ENCODE data around the gene CBX5.

Gene CBX5

DNA sequence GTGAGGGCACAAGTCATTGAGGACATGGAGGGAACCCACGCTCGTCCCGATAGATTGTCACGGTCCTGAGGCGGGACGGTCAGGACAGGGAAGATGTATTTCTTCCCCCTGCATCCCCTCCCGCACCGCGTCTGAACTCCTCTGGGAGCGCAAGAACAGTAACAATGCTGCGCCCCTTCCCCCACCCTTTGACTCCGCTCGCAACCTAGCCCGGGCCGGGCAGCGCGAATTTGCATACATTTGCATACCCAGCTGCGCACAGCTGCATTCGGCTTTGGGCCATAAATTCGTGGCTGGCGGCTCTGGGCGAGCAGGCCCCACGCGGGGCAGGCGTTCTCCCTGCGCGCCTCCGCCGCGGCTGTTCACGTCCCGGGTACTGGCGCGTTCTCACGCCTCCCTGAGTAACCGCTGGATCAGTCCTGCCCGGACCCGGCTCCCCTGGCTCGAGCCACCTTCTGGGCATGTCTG is 62.1 kb downstream of the CBX5 start:
- Histone ChIP-seq H3K9me3 (ENCODE audit: control insufficient read depth, low read length) (no peaks in the 10 kb centered on the region), H3K27ac (no peak overlapping the region), H3K27me3 (ENCODE audit: control insufficient read depth, insufficient read depth, low read length) (peaks cover 4% of the 10 kb centered on the region), H3K4me3 (ENCODE audit: low read depth, low read length) (no peak overlapping the region), H2AFZ (peak overlapping the region; percentile 0), H3K9ac (no peak overlapping the region), H3K36me3 (ENCODE audit: control insufficient read depth, insufficient read depth, low read length) (no peaks in the 10 kb centered on the region), H3K79me2 (no peaks in the 10 kb centered on the region), H3K4me1 (peaks cover 12% of the 10 kb centered on the region), H3K4me2 (ENCODE audit: low read length) (no peak overlapping the region)
- TF ChIP-seq, protein P1, sequence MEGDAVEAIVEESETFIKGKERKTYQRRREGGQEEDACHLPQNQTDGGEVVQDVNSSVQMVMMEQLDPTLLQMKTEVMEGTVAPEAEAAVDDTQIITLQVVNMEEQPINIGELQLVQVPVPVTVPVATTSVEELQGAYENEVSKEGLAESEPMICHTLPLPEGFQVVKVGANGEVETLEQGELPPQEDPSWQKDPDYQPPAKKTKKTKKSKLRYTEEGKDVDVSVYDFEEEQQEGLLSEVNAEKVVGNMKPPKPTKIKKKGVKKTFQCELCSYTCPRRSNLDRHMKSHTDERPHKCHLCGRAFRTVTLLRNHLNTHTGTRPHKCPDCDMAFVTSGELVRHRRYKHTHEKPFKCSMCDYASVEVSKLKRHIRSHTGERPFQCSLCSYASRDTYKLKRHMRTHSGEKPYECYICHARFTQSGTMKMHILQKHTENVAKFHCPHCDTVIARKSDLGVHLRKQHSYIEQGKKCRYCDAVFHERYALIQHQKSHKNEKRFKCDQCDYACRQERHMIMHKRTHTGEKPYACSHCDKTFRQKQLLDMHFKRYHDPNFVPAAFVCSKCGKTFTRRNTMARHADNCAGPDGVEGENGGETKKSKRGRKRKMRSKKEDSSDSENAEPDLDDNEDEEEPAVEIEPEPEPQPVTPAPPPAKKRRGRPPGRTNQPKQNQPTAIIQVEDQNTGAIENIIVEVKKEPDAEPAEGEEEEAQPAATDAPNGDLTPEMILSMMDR (IDR thresholded peaks at IDR 0.05) = no peak

DNA sequence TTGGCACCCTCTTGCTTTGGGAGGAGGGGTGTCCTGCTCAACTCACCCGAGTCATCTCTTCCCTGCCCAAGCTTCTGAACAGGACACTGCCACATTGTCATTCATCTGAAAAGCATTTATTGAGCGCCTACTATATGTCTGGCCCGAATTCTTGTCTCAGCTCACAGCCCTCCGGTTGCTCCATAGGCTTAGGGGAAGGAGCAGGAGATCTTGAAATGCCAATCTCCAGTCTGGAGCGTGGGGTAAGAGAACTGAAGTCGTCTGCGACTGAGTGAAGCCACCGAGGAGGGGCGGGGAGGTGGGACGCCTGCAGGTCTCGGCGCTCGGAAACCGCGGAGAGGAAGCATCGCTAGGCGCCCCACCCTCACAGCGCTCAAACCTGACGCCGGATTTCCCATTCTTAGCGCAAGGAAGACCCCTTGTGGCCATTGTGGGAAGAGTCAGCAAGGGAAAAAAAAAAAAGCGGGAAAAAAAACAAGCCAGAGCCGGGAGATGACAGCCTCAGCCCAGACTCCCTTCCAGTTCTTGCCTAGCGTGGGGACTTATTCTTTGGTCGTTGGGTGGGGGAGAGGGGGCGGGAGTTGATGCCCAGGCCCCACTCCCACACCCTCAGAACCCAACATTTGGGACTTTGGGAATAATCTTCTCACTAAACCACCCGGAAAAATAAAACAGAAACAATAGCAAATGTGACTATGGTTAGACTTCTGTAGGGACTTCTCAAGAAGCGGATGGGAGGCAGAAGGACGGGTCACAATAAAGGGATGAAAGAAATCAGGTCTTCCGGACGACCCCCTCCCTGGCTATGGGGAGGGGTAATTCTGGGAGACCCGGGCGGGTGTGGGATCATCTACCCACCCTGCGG is 62.9 kb downstream of the CBX5 start:
- H3K4me2 ChIP-seq (ENCODE audit: low read length) = peak overlapping the region; percentile 48
- peaks cover 12% of the 10 kb centered on the region for H3K4me1 ChIP-seq
- no peaks in the 10 kb centered on the region for H3K36me3 ChIP-seq (ENCODE audit: control insufficient read depth, insufficient read depth, low read length)
- H3K9ac ChIP-seq = no peak overlapping the region
- H3K79me2 ChIP-seq = no peaks in the 10 kb centered on the region
- no peak overlapping the region for H3K4me3 ChIP-seq (ENCODE audit: low read depth, low read length)
- TF ChIP-seq, protein P1 (IDR thresholded peaks at IDR 0.05) = peak; percentile 88
- H2AFZ ChIP-seq = peak overlapping the region; percentile 59
- H3K27me3 ChIP-seq (ENCODE audit: control insufficient read depth, insufficient read depth, low read length) = peaks cover 4% of the 10 kb centered on the region
- no peaks in the 10 kb centered on the region for H3K9me3 ChIP-seq (ENCODE audit: control insufficient read depth, low read length)
- no peak overlapping the region for H3K27ac ChIP-seq

DNA sequence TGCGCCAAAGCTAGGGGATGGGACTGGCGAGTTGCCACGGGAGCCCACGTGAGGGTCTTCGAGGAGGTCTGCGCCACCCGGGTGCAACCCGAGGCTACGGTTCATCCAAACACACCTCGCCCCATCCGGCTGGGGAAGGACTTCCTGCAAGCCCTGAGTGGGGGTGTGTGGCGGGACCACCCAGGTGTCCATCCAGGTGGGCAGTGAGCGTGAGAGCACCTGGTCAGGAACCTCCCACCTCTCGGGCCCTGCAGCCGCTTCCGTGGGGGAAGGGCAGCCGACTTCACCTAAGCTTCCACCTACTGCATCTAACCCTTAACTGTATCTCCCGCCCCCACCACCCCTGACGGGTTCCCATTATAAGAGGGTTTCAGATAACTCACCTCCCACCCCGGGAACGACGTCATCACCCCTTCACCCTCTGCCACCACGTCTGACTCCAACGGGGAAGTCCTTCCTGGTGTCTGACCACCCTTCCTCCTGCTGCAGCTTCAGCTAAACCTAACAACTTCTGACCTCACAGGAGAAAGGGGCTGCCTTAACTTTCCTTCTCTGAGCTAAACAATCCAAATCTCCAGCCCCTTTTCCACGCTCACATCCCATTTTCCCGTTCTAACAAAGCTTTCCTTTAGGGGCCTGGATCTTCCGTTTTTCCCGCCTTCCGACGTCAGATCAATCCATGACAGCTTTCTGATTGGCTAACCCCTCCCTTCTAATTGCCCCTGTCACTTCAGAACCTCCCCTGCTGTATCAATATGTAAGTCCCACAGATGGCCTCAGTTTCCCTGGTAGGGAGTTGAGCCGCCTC is 63.7 kb downstream of the CBX5 start:
- Histone ChIP-seq H3K4me1 (peaks cover 12% of the 10 kb centered on the region), H3K36me3 (ENCODE audit: control insufficient read depth, insufficient read depth, low read length) (no peaks in the 10 kb centered on the region), H2AFZ (peak overlapping the region; percentile 59), H3K9me3 (ENCODE audit: control insufficient read depth, low read length) (no peaks in the 10 kb centered on the region), H3K4me2 (ENCODE audit: low read length) (no peak overlapping the region), H3K27me3 (ENCODE audit: control insufficient read depth, insufficient read depth, low read length) (peaks cover 4% of the 10 kb centered on the region), H3K4me3 (ENCODE audit: low read depth, low read length) (no peak overlapping the region), H3K9ac (no peak overlapping the region), H3K27ac (no peak overlapping the region), H3K79me2 (no peaks in the 10 kb centered on the region)
- TF ChIP-seq, protein P1 (IDR thresholded peaks at IDR 0.05) = no peak

DNA sequence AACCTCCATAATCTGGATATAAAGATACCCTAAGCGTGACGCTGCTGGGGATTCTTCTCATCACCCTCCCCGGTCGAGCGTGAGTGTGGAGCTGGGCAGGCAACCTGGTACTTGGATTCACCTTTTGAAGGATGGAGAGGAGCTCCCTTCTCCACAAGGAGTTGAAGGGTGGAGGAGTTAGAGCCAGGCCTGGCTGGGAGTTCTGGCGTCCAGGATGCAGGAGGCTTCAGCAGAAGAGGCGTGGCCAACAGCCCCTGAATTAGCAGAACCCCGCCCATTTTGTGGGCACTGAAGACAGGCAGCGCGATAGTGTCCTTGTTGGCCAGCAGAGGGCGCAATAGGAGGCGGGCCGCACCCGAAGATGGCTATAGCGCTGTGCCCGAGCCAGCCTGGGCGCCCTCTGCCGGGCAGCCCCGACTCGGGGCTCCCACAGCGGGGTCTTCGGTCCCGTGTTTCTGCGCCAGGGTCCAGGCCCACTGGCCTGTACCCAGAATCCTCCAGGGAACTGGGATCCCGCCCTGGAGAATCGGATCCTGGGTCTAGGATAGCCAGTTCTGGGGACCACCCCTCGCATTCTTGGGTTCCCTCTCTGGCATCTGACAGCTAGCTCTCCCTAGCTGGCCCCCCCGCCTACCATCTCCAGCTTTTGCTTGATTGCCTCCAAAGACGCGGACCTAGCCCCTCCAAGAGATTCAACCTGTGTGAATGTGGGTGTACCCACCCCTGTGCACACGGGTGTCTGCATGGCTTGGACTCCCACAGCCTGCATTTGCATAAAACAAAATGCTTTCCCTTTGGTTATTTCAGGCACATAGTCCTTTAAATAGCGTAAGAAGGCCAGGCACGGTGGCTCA is 65.1 kb downstream of the CBX5 start:
- H3K27ac ChIP-seq = no peak overlapping the region
- H3K4me2 ChIP-seq (ENCODE audit: low read length) = no peak overlapping the region
- H3K27me3 ChIP-seq (ENCODE audit: control insufficient read depth, insufficient read depth, low read length) = peaks cover 4% of the 10 kb centered on the region
- no peak overlapping the region for H3K9ac ChIP-seq
- TF ChIP-seq, protein P1 (IDR thresholded peaks at IDR 0.05) = peak; percentile 93
- no peak overlapping the region for H3K4me3 ChIP-seq (ENCODE audit: low read depth, low read length)
- no peaks in the 10 kb centered on the region for H3K79me2 ChIP-seq
- peaks cover 12% of the 10 kb centered on the region for H3K4me1 ChIP-seq
- no peaks in the 10 kb centered on the region for H3K36me3 ChIP-seq (ENCODE audit: control insufficient read depth, insufficient read depth, low read length)
- H2AFZ ChIP-seq = peak overlapping the region; percentile 22
- H3K9me3 ChIP-seq (ENCODE audit: control insufficient read depth, low read length) = no peaks in the 10 kb centered on the region
